ENCODE data around the gene MBD4. TPM values are rescaled to one million over a fixed set of nuclear protein-coding genes. Genes with fewer than 3 reads are reported as not detected.

MBD4 gene
- total and polyA plus RNA-seq, 10 of the 15 experiments (the other 5 are each of a cell fraction or from before 2014, with no cell fraction given), result 17.7 to 59.0 (median 49.0) TPM

- TF ChIP-seq IRF5 (IDR thresholded peaks at IDR 0.05; ENCODE audit: borderline replicate concordance), result no peak
- TF ChIP-seq ASH2L (IDR thresholded peaks at IDR 0.05; ENCODE audit: borderline replicate concordance, low read depth), result no peak
- no peak for TF ChIP-seq ZZZ3 (IDR thresholded peaks at IDR 0.05; ENCODE audit: control insufficient read depth, insufficient read length, low read depth)
- no peak for TF ChIP-seq MYB (IDR thresholded peaks at IDR 0.05; ENCODE audit: borderline replicate concordance, low read depth, low read length)
- TF ChIP-seq MEF2B (IDR thresholded peaks at IDR 0.05; ENCODE audit: partially characterized antibody, poor library complexity, severe bottlenecking), result no peak
- no peak for TF ChIP-seq BACH1 (IDR thresholded peaks at IDR 0.05; ENCODE audit: borderline replicate concordance)
- no peak for TF ChIP-seq IKZF2 (IDR thresholded peaks at IDR 0.05)
- no peak for TF ChIP-seq ATF2 (IDR thresholded peaks at IDR 0.05; ENCODE audit: low read length)
- no peak for TF ChIP-seq IRF3 (IDR thresholded peaks at IDR 0.05)
- TF ChIP-seq SMAD5 (IDR thresholded peaks at IDR 0.05; ENCODE audit: low read depth), result no peak
- TF ChIP-seq CTCF (IDR thresholded peaks at IDR 0.05 in 2 of 3, conservative IDR thresholded peaks at IDR 0.05 in 1 of 3; ENCODE audit: control insufficient read depth in 2 of 3, extremely low read depth in 1 of 3, insufficient read depth in 1 of 3, low read depth in 3 of 3, low read length in 3 of 3), result no peak
- no peak for TF ChIP-seq ZBED1 (IDR thresholded peaks at IDR 0.05; ENCODE audit: borderline replicate concordance)
These were observed 30.2 kb downstream of the MBD4 start (continued) for GRCh38 chr3:129409541-129409940.

Data from GM12878 (cell line).